Epithelial cell of esophagus (primary cell): ENCODE measurements around the gene SCPEP1.
"Not testable (repeated sequence)": the region's sequence is repeated elsewhere in the genome, so short reads cannot be mapped to it uniquely, and the experiment has no call there.

Experiments used
- DNase-seq: peaks from one replicate; pipeline ENCODE4 v3.0.0; 2010; ENCODE audit warnings: low read depth
- H3K4me3 ChIP-seq: 2 replicates; pipeline ENCODE4 v1.5.1; 2011; ENCODE audit warnings: mild to moderate bottlenecking, low read length, control low read depth
- TF ChIP-seq, protein P1 (sequence below): IDR thresholded peaks from 2 replicates; pipeline ENCODE4 v1.5.1; 2011; ENCODE audit warnings: low read depth, mild to moderate bottlenecking, low read length, control low read depth, inconsistent platforms; ENCODE audit not compliant: insufficient read depth; ENCODE audit errors: missing control alignments

SCPEP1 gene

DNA sequence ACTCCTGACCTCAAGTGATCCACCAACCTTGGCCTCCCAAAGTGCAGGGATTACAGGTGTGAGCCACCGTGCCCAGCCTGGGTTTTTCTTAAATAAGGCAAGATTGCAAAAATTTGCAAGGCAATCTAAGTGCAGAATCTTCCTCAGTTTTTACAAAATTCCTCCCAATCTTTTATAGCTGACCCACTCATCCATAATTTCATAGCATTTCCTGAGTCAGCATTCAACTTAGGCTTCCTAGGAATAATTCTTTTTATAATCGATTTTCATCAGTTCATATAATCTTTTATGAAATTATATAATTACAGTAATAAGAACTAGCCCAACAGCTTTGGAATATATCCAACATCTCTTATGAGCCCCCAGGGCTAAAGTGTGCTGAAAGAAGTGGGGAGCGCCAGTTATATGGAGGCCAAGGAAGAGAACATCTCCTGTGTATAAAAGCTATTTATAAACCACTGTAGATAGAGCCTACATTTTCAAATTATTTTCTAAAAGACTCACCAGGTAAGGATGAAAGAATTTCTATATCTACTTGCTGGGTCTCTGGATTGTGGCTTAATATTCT, 31.9 kb upstream of the SCPEP1 start:
- DNase-seq: no peak
- TF ChIP-seq, protein P1, sequence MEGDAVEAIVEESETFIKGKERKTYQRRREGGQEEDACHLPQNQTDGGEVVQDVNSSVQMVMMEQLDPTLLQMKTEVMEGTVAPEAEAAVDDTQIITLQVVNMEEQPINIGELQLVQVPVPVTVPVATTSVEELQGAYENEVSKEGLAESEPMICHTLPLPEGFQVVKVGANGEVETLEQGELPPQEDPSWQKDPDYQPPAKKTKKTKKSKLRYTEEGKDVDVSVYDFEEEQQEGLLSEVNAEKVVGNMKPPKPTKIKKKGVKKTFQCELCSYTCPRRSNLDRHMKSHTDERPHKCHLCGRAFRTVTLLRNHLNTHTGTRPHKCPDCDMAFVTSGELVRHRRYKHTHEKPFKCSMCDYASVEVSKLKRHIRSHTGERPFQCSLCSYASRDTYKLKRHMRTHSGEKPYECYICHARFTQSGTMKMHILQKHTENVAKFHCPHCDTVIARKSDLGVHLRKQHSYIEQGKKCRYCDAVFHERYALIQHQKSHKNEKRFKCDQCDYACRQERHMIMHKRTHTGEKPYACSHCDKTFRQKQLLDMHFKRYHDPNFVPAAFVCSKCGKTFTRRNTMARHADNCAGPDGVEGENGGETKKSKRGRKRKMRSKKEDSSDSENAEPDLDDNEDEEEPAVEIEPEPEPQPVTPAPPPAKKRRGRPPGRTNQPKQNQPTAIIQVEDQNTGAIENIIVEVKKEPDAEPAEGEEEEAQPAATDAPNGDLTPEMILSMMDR: no peak
- no peak overlapping the region for H3K4me3 ChIP-seq

DNA sequence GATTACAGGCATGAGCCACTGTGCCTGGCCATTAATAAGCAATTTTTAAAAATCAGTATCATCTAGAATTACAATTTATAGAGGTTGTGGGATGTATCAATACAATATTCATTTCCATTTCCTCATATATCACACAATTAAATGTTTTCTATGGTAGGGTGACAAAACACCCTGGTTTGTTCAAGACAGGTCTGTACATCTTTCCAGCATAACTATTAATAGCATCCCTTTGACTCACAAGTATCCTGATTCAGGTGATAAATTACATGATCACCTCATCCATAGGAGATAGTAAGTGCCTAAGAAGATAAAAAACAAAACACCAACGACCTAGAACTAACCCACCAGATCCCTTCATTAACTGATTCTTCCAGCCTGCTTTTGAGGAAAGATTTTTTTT, 30.2 kb upstream of the SCPEP1 start:
- TF ChIP-seq, protein P1: no peak
- peak; percentile 19 for DNase-seq
- no peak overlapping the region for H3K4me3 ChIP-seq

DNA sequence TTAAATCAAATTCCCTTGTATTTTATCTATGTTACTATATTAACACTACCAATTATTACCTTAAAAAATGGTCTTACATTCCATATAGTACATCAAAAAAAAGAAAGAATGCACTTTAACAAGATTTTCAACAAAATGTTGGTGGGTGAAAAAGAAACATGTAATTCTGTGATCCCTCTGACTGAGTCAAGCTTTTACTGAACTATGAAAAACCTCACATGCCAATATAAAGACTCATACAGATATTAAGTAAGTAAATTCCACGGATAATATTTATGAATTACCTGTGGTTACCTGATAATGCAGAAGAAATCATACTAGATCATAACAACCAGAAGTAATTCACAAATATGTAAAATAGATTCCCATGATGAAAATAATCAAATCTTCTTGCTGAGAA, 29.4 kb upstream of the SCPEP1 start:
- DNase-seq: no peak
- no peak overlapping the region for H3K4me3 ChIP-seq
- TF ChIP-seq, protein P1: no peak

DNA sequence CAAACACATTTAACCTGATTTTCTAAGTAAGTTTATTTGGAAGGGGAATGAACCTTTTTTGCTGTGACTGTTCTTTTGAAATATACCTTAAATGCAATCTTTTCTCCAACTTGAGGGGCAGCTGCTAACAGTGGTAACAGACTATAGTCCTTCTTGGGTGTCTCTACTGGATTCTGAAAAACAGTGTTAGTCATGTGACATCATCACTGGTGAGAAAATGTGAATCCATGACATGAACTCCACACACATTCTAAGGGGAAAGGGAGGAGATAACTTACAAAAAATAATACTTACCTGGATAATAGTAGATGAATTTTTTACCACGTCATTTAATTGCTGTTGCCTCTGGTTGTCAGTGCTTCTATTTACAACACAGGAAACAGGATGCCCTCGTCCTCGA, 28.3 kb upstream of the SCPEP1 start:
- no peak overlapping the region for H3K4me3 ChIP-seq
- DNase-seq: no peak
- TF ChIP-seq, protein P1: no peak

DNA sequence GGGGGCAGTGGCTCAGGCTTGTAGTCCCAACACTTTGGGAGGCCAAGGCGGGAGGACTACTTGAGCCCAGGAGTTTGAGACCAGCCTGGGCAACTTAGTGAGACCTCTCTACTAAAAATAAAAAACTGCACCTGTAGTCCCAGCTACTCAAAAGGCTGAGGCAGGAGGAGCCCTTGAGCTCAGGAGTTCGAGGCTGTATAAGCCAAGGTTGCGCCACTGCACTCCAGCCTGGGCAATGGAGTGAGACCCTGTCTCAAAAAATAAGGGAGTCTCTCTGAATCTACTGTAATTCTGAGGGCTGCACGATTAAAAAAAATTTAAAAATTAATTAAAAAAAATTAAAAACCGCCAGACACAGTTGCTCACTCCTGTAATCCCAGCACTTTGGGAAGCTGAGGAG, 20.9 kb upstream of the SCPEP1 start:
- no peak for DNase-seq
- TF ChIP-seq, protein P1: no peak
- no peak overlapping the region for H3K4me3 ChIP-seq

DNA sequence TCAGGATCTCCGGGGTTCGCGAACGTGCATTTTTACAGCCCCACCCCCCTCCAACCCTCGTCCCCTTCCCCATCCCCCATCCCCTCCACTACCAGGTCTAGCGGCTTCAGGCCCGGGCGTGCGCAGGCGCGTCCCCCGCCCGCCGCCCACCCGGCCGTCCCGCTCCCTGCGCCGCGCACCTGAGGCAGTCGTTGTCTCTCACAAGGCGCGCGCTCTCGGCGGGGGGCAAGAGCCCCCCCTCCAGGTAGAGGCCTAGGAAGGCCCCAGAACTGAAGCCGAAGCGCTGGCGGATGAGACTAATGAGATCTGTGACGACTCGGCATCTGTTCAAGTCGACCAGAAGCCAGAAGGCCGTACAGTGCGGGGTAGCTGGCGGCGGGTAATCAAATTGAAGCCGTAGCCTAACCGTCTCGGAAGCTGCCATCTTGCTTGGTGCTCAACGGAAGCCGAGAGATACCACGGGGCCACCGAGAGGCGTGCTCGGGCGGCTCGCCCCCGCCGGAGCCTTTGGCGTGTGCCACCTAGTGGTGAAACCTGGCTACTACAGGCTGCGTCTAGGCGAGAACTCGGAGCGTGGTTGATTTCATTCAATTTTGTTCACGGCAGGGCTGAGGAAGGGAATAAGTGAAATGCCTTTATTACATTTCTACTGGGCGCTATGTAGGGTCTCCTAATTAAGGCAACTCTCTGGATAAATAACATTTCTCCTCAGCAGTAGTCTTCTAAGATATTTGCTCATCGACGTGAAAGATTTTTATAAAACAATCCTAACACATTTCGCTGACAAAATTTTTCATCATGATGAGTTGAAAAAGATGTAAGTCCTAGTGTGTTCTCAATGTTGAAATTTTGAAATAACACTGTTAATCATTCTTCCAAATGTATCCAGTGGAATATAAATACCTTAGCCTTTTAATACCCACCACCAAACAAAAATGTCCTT, 17.1 kb upstream of the SCPEP1 start, which contains the start of gene COIL:
Gene COIL, minus strand, starts transcription at position 455 of the 943 bp plus-strand sequence. Its CDS starts 31 bp downstream, at position 424.
- H3K4me3 ChIP-seq: peak within 1 kb of the TSS; percentile 83
- DNase-seq: peak; percentile 93
- TF ChIP-seq, protein P1: peak; percentile 97

DNA sequence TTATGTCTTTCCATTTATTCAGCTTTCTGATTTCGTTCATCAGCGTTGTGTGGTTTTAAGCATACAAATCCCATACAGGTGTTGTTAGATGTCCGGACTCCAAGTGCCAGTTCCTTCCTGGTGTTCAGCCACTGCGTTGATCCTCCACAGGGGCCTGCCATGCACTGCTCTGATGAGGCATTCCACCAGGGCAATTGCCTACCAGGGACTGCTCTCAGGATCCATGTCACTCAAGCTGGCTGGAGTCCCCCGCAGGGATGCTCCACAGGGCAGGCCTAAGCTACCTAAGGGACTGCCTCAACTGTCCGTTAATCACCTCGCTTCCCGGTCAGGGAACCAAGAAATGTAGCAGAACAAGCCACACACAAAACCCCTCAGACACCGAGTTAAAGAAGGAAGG, 12.7 kb upstream of the SCPEP1 start:
- H3K4me3 ChIP-seq, DNase-seq: not testable (repeated sequence)

DNA sequence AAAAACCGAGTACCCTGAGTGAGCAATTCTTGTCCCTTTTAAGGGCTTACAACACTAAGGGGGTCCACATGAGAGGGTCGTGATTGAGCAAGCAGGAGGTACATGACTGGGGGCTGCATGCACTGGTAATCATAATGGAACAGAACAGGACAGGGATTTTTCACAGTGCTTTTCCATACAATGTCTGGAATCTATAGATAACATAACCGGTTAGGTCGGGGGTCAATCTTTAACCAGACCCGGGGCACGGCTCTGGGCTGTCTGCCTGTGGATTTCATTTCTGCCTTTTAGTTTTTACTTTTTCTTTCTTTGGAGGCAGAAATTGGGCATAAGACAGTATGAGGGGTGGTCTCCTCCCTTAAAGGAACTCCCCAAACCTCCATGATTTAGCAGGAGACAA, 12.2 kb upstream of the SCPEP1 start:
- not testable (repeated sequence) for DNase-seq, H3K4me3 ChIP-seq
